ENCODE data around the gene CDC14B.

- TF ChIP-seq CTCF (IDR thresholded peaks at IDR 0.05) (no peak), POLR2A (IDR thresholded peaks at IDR 0.05) (no peak)
Observed at GRCh38 chr9:96559339-96559943, 60.2 kb downstream of the CDC14B start.

Data from lower leg skin (tissue), 3 donors.